Measurements from ENCODE around the gene CTBS.

The CTBS gene

GRCh38 chr1:84613887-84614286, 39.6 kb upstream of the CTBS start:
- H3K4me3 ChIP-seq (ENCODE audit: insufficient read length, low read depth), result no peak overlapping the region
- TF ChIP-seq ZNF274 (IDR thresholded peaks at IDR 0.05; ENCODE audit: low read depth, low read length) (no peak), SUZ12 (IDR thresholded peaks at IDR 0.05; ENCODE audit: extremely low read depth, insufficient read depth, insufficient read length) (no peak), YY1 (IDR thresholded peaks at IDR 0.05; ENCODE audit: insufficient read depth, insufficient read length) (no peak)
- H3K9me3 ChIP-seq (ENCODE audit: insufficient read depth, low read length), result peaks cover 51% of the 10 kb centered on the region
- no peak for DNase-seq (ENCODE audit: low read depth, low spot score)
- H3K4me1 ChIP-seq (ENCODE audit: insufficient read depth, insufficient read length), result no peaks in the 10 kb centered on the region
- H3K27me3 ChIP-seq (ENCODE audit: insufficient read depth, insufficient read length), result no peaks in the 10 kb centered on the region
- H3K9ac ChIP-seq (ENCODE audit: insufficient read length, low read depth), result no peak overlapping the region
- no peaks in the 10 kb centered on the region for H3K36me3 ChIP-seq (ENCODE audit: insufficient read depth, insufficient read length, low read length)

DNA sequence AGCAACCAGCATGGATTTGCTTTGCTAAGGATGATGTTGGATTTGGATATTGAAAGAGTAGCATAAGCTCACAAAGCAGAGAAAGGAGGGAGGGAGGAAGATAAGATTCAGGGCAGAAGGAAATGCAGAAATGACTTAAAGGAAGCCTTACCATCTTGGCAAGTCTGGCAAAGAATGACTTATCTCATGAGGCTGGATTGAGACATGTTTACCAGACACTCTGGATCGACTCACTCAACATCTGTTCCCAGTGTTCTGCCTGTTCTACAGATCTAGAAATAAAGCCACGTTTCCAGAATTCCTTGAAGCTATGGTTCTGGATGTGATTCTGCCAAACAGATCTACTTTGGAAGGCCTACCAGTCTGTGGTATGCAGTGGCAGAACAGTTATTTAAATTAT, 38.8 kb upstream of the CTBS start:
- Histone ChIP-seq H3K9ac (ENCODE audit: insufficient read length, low read depth) (no peak overlapping the region), H3K4me1 (ENCODE audit: insufficient read depth, insufficient read length) (no peaks in the 10 kb centered on the region), H3K4me3 (ENCODE audit: insufficient read length, low read depth) (no peak overlapping the region), H3K27me3 (ENCODE audit: insufficient read depth, insufficient read length) (no peaks in the 10 kb centered on the region), H3K36me3 (ENCODE audit: insufficient read depth, insufficient read length, low read length) (no peaks in the 10 kb centered on the region), H3K9me3 (ENCODE audit: insufficient read depth, low read length) (peaks cover 59% of the 10 kb centered on the region)
- TF ChIP-seq SUZ12 (IDR thresholded peaks at IDR 0.05; ENCODE audit: extremely low read depth, insufficient read depth, insufficient read length) (no peak), ZNF274 (IDR thresholded peaks at IDR 0.05; ENCODE audit: low read depth, low read length) (no peak), YY1 (IDR thresholded peaks at IDR 0.05; ENCODE audit: insufficient read depth, insufficient read length) (no peak)
- no peak for DNase-seq (ENCODE audit: low read depth, low spot score)

- peak; percentile 40 for DNase-seq (ENCODE audit: low read depth, low spot score)
- H3K9me3 ChIP-seq (ENCODE audit: insufficient read depth, low read length), result peaks cover 71% of the 10 kb centered on the region
These were observed 37.6 kb upstream of the CTBS start for GRCh38 chr1:84611796-84612195.

GRCh38 chr1:84611091-84611490, 36.9 kb upstream of the CTBS start:
- no peaks in the 10 kb centered on the region for H3K36me3 ChIP-seq (ENCODE audit: insufficient read depth, insufficient read length, low read length)

More at GRCh38 chr1:84611796-84612195, 37.6 kb upstream of the CTBS start:
- no peak overlapping the region for H3K9ac ChIP-seq (ENCODE audit: insufficient read length, low read depth)
- TF ChIP-seq YY1 (IDR thresholded peaks at IDR 0.05; ENCODE audit: insufficient read depth, insufficient read length) (no peak), SUZ12 (IDR thresholded peaks at IDR 0.05; ENCODE audit: extremely low read depth, insufficient read depth, insufficient read length) (no peak), ZNF274 (IDR thresholded peaks at IDR 0.05; ENCODE audit: low read depth, low read length) (no peak)
- H3K4me3 ChIP-seq (ENCODE audit: insufficient read length, low read depth), result no peak overlapping the region
- no peaks in the 10 kb centered on the region for H3K36me3 ChIP-seq (ENCODE audit: insufficient read depth, insufficient read length, low read length)
- H3K27me3 ChIP-seq (ENCODE audit: insufficient read depth, insufficient read length), result no peaks in the 10 kb centered on the region
- H3K4me1 ChIP-seq (ENCODE audit: insufficient read depth, insufficient read length), result no peaks in the 10 kb centered on the region

GRCh38 chr1:84606977-84607376, 32.7 kb upstream of the CTBS start:
- TF ChIP-seq YY1 (IDR thresholded peaks at IDR 0.05; ENCODE audit: insufficient read depth, insufficient read length) (no peak), SUZ12 (IDR thresholded peaks at IDR 0.05; ENCODE audit: extremely low read depth, insufficient read depth, insufficient read length) (no peak), ZNF274 (IDR thresholded peaks at IDR 0.05; ENCODE audit: low read depth, low read length) (no peak)
- no peak overlapping the region for H3K9ac ChIP-seq (ENCODE audit: insufficient read length, low read depth)
- H3K27me3 ChIP-seq (ENCODE audit: insufficient read depth, insufficient read length), result no peaks in the 10 kb centered on the region
- H3K4me1 ChIP-seq (ENCODE audit: insufficient read depth, insufficient read length), result no peaks in the 10 kb centered on the region
- H3K4me3 ChIP-seq (ENCODE audit: insufficient read length, low read depth), result no peak overlapping the region
- DNase-seq (ENCODE audit: low read depth, low spot score), result no peak
- H3K36me3 ChIP-seq (ENCODE audit: insufficient read depth, insufficient read length, low read length), result no peaks in the 10 kb centered on the region
- peaks cover 72% of the 10 kb centered on the region for H3K9me3 ChIP-seq (ENCODE audit: insufficient read depth, low read length)

More at GRCh38 chr1:84611091-84611490, 36.9 kb upstream of the CTBS start:
- Histone ChIP-seq H3K4me3 (ENCODE audit: insufficient read length, low read depth) (no peak overlapping the region), H3K9me3 (ENCODE audit: insufficient read depth, low read length) (peaks cover 78% of the 10 kb centered on the region), H3K4me1 (ENCODE audit: insufficient read depth, insufficient read length) (no peaks in the 10 kb centered on the region), H3K9ac (ENCODE audit: insufficient read length, low read depth) (no peak overlapping the region), H3K27me3 (ENCODE audit: insufficient read depth, insufficient read length) (no peaks in the 10 kb centered on the region)
- no peak for TF ChIP-seq SUZ12 (IDR thresholded peaks at IDR 0.05; ENCODE audit: extremely low read depth, insufficient read depth, insufficient read length)
- TF ChIP-seq ZNF274 (IDR thresholded peaks at IDR 0.05; ENCODE audit: low read depth, low read length), result no peak
- no peak for TF ChIP-seq YY1 (IDR thresholded peaks at IDR 0.05; ENCODE audit: insufficient read depth, insufficient read length)
- DNase-seq (ENCODE audit: low read depth, low spot score), result no peak

GRCh38 chr1:84605157-84605556, 30.9 kb upstream of the CTBS start:
- Histone ChIP-seq H3K9ac (ENCODE audit: insufficient read length, low read depth) (no peak overlapping the region), H3K36me3 (ENCODE audit: insufficient read depth, insufficient read length, low read length) (no peaks in the 10 kb centered on the region), H3K9me3 (ENCODE audit: insufficient read depth, low read length) (peaks cover 62% of the 10 kb centered on the region), H3K4me1 (ENCODE audit: insufficient read depth, insufficient read length) (no peaks in the 10 kb centered on the region), H3K4me3 (ENCODE audit: insufficient read length, low read depth) (no peak overlapping the region), H3K27me3 (ENCODE audit: insufficient read depth, insufficient read length) (no peaks in the 10 kb centered on the region)
- DNase-seq (ENCODE audit: low read depth, low spot score), result no peak
- TF ChIP-seq YY1 (IDR thresholded peaks at IDR 0.05; ENCODE audit: insufficient read depth, insufficient read length) (no peak), SUZ12 (IDR thresholded peaks at IDR 0.05; ENCODE audit: extremely low read depth, insufficient read depth, insufficient read length) (no peak), ZNF274 (IDR thresholded peaks at IDR 0.05; ENCODE audit: low read depth, low read length) (no peak)

DNA sequence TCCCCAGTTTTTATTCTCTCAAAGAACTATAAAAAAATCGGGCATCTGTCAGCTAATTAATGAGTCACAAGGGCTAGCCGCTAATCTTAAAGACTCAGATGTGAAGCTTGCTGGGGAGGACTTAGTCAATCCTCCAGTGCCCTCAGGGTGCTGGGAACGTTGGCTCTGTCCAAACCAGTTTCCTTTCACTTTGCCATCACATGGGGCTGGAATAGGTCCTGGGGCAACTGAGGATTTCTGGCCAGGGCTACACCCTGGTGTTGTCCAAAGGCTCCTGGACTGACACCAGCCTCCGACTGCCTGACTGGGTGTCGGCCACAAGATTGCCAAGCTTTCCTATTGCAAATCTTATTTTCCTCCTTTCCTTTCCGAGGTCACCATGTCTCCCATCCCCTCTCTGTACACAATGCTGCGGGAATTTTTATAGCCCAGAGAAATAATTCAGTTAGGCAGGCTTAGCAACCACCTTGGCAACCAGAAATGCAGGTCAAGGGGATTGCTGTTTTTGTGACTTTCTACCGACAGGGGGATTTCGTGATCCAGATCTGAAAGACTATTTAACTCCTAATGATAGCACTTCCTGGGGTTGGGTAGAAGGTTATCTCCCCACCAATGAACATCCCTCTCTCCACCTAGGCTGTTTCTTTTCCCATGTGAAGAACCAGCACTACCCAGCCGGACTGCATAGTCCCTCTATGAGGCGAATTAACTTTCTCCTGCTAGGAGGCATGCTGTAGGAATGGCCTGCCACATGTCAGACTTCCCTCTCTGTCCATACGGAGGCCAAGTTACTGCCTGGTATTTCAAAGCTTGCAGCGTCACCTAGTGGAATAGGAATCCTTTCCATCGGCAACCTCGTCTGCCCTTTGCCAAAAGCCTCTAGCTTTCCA, 29.9 kb upstream of the CTBS start:
- peaks cover 52% of the 10 kb centered on the region for H3K9me3 ChIP-seq (ENCODE audit: insufficient read depth, low read length)
- no peak overlapping the region for H3K9ac ChIP-seq (ENCODE audit: insufficient read length, low read depth)
- no peak overlapping the region for H3K4me3 ChIP-seq (ENCODE audit: insufficient read length, low read depth)
- peak; percentile 48 for DNase-seq (ENCODE audit: low read depth, low spot score)
- no peaks in the 10 kb centered on the region for H3K4me1 ChIP-seq (ENCODE audit: insufficient read depth, insufficient read length)
- TF ChIP-seq SUZ12 (IDR thresholded peaks at IDR 0.05; ENCODE audit: extremely low read depth, insufficient read depth, insufficient read length) (no peak), YY1 (IDR thresholded peaks at IDR 0.05; ENCODE audit: insufficient read depth, insufficient read length) (no peak), ZNF274 (IDR thresholded peaks at IDR 0.05; ENCODE audit: low read depth, low read length) (no peak)
- no peaks in the 10 kb centered on the region for H3K27me3 ChIP-seq (ENCODE audit: insufficient read depth, insufficient read length)
- H3K36me3 ChIP-seq (ENCODE audit: insufficient read depth, insufficient read length, low read length), result no peaks in the 10 kb centered on the region

Data from NT2/D1 (cell line).